ENCODE measurements around the gene ASB3.
"Not testable (repeated sequence)": the region's sequence is repeated elsewhere in the genome, so short reads cannot be mapped to it uniquely, and the experiment has no call there.

The ASB3 gene

DNA sequence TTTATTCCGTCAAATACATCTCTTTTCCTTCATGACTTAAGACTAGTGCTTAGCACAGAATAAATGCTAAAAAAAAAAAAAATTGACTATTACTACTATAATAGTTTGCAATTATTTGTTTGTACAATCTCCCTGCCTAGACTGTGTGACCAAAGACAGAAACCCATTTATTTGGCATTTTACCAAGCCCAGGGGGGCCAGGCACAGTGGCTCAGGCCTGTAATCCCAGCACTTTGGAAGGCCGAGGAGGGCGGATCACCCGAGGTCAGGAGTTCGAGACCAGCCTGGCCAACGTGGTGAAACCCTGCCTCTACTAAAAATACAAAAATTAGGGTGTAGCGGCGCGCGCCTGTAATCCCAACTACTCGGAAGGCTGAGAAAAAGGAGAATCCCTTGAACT lies 1.4 kb downstream of the ASB3 start:
- DNase-seq, result no peak

DNA sequence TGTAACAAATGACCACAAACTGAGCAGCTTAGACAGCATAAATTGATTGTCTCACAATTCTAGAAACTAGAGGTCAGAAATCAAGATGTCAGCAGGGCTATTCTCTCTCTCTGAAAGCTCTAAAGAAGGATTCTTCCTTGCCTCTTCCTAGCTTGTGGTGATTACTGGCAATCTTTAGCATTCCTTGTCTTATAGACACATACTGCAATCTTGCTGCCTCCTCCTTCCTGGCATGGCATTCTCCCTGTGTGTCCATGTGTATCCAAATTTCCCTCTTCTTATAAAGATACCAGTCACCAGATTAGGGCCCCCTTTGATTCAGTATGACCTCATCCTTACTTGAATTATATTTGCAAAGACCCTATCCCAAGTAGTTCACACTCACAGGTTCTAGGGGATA lies 2.3 kb downstream of the ASB3 start:
- no peak for DNase-seq

DNA sequence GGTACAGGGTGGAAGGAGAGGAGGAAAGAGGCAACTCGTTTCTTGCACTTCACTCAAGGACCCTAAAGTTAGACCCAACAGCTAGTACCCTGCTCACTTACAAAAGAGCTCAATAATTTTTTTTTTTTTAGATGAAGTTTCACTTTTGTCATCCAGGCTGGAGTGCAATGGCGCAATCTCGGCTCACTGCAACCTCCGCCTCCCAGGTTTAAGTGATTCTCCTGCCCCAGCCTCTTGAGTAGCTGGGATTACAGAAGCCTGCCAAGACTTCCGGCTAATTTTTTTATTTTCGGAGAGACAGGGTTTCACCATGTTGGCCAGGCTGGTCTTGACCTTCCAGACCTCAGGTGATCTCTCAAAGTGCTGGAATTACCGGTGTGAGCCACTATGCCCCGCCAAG lies 4.1 kb downstream of the ASB3 start:
- no peak for DNase-seq

DNA sequence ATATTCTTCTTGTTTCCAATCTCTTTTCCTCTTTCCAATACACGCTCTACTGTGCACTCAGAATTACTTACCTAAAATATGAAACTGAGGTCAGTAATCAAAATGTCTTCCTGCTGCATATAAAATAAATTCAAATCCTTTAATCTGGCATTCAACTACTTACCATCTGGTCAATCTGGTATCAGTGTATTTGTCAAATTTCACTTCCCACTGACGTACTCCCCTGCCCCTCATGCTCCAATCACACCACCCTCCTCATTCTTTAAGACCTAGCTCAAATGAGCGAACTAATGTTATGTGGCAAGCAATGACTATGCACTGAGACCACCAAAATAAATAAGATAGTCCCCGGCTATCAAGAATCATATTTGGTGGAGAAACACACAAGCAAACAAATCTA lies 6.7 kb downstream of the ASB3 start:
- DNase-seq, result no peak

DNA sequence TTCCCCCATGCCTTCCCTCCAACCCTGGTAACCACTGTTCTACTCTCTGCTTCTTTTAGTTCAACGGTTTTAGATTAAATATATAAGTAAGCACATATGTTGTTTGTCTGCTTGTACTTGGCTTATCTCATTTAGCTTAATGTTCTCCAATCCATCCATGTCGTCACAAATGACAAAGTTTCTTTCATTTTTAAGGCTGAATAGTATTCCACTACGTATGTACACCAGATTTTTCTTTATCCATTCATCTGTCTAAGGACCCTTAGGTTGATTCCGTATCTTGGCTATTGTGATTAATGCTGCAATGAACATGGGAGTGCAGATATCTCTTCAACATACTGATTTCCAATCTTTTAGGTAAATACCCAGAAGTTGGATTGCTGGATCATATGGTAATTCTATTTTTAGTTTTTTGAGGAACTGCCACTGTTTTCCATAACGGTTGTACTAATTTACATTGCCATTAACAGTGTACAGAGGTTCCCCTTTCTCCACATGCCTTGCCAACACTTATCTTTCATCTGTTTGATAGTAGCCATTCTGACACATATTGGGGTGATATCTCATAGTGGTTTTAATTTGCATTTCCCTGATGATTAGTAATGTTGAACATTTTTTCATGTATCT lies 8.1 kb downstream of the ASB3 start:
- no peak for DNase-seq

DNA sequence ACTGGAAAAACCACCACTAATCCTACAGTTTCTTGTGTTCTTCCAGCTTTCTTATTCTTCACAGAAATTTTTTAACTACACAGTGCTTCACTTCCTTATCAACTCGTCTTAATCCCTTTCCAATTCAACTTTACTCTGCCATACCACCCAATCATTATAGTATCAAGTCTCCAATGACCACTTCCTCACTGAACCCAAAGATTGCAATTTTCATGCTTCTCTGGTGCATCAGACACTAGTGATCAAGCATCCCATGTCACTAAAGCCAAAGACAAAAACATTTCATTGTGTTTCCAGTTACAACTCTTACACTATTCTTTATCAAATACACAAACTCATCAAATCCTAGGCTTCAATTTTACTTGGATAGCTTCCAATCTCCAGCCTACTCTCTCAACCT lies 9.6 kb downstream of the ASB3 start:
- no peak for DNase-seq

DNA sequence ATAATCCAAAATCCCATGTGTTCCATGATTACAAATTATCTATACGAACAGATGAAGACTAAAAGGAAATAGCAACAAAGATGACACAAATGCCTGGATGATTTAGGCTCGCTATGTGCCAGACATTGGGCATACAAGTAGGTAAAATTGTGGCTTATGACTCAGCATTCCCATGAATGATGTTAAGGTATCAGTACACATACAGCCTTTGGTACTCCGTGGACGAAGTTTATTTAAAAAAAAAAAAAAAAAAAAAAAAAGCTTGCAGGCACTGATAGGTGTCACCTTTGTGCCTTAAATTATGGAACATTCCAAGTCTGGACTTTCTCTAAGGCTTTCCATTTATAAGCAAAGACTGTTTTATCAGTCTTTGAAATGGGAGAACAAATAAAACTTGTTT lies 16.5 kb downstream of the ASB3 start:
- DNase-seq, result no peak

DNA sequence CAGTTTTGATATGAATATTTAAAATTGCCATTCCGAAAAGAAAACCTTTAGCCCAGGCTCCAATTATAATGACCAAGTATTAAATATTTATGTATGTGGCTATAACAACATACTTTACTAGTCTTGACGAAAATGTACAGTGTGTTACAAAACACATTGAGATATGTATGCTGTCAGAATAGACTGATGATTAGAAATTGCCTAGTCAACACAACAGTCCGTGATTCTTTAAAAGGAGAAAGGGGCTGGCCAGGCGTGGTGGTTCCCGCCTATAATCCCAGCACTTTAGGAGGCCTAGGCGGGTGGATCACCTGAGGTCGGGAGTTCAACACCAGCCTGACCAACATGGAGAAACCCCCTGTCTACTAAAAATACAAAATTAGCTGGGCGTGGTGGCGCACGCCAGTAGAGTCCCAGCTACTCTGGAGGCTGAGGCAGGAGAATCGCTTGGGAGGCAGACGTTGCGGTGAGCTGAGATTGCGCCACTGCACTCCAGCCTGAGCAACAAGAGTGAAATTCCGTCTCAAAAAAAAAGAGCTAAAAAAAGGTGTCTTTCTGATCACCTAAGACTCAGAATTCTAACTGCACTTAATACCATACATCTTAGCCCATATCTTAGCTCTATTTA lies 17.3 kb downstream of the ASB3 start:
- DNase-seq, result no peak

DNA sequence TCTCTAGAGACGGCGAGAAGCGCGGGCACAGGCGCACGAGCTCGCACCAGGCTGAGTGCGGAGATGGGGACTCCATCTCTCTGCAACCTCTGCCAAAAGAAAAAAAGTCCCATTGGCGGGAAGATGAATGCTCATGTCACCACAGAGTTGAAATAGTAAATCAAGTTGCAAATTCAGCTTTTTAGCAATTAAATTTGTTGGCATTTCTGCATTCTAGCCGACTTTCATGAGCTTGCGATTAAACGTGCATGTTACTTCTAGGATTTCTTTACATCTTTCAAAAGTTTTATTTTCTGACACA lies 18.6 kb downstream of the ASB3 start:
- no peak for DNase-seq

DNA sequence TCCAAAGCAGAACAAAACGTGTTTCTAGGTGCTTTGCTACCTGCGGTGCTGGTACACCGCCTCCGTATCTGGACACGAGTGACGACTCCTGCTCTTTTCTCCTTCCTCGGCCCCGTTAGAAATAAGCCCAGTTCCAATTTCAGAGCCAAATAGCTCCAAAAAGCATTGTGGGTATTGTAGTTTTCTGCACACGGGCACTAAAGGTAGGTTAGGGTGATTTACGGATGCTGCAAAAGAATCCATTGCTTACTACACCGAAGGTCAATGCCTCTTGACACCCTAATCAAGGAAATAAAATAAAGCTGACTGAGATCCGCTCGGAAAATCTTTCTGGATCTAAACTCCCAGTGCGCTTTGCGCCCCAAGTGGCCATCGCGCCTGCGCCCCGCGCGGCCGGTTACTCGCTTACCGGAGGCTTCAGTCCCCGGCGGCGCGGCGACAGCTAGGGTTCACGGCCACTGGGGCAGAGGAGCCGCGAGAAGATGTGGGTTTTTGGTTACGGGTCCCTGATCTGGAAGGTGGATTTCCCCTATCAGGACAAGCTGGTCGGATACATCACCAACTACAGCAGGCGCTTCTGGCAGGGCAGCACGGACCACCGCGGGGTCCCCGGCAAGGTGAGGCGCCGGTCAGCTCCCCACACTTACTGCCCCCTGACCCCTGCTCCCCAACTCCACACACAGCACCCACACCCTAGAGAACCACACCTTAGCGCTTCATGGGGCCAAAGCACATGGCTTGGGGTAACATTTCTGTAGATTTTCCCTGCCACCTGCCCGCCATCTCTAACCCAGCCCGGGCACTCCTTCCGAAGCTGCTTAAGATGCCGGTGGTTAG lies 19.1 kb downstream of the ASB3 start, which contains the start of gene CHAC2:
Gene CHAC2, plus strand, starts transcription at position 400 of the 837 bp plus-strand sequence. Its CDS starts 83 bp downstream, at position 483.
- peak; percentile 86 for DNase-seq

DNA sequence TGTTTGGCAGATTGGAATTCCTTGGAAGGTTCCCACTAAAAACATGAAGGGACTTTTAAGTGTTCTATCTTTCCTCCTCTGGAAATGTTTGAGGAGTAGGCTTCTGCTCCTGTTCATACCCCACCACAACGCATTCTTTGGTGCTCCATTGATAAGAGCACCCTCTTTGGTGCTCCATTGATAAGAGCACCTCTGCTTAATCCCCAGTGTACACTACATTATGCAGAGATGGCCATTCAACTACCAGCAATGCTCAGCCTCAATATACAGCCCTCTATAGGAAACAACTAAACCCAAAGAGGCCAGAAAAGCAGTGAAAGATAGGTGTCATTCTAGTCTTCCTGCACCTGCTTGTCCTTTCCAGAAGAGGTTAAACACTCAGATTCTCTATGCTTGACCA lies 21.0 kb downstream of the ASB3 start:
- no peak for DNase-seq

DNA sequence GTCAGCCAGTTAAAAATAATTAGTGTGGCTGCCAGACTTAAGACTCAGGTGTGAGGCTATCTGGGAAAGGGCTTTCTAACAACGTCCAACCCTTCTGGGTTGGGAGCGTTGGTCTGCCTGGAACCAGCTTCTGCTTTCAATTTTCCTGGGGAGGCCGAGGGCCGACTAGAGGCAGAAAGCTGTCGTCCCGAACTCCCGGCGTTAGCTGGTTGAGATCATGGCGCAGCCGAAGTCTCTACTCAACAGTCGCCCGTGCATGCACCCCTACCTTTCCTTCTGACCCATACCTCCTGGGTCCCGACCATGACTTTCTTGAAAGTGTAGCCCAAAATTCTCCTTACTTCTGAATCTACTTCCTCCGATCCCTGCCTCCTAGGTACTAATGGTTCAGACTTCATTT lies 29.5 kb downstream of the ASB3 start:
- not testable (repeated sequence) for DNase-seq

DNA sequence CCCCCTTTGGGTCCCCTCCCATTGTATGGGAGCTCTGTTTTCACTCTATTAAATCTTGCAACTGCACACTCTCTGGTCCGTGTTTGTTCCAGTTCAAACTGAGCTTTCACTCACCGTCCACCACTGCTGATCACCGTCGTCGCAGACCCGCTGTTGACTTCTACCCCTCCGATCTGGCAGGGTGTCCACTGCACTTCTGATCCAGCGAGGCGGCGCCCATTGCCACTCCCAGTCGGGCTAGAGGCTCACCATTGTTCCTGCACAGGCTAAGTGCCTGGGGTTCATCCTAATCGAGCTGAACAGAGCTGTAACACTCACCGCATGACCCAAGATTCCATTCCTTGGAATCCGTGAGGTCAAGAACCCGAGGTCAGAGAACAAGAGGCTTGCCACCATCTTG lies 30.1 kb downstream of the ASB3 start:
- DNase-seq, result no peak

DNA sequence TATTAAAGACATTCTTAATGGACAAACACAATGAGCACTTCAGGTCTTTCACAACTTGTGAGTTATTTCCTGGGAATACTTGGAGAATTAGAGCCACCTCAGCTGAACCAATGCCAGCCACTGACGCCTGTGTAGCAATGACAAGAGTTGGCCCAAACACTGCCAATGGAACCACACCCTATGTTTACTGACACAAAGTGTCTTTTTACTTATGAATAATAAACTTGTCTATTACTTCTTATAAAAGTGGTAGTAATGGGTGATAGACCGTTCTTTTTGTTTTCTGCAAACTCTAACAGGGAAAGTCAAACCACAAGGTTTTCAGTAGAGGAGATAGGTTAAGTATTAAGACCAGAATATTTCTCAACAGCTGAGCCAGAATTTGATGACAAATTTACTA lies 31.6 kb downstream of the ASB3 start:
- DNase-seq, result no peak

DNA sequence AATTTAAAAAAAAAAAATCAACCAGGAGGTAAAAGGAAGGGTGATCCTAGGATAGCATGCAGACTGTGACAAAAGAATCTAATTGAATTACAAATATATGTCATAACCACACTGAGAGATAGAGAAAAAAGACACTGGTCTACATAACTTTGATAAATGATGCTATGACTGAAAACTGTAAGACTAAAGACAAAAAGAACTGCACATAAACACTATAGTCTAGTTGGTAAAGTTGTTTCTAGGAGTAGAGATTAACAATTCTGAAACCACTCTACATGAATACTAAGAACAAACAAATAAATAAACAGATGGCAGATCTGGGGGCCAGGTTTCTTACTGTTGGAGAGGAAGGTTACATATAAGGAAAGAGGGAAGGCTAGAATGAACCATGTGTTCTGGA lies 33.7 kb downstream of the ASB3 start:
- no peak for DNase-seq

DNA sequence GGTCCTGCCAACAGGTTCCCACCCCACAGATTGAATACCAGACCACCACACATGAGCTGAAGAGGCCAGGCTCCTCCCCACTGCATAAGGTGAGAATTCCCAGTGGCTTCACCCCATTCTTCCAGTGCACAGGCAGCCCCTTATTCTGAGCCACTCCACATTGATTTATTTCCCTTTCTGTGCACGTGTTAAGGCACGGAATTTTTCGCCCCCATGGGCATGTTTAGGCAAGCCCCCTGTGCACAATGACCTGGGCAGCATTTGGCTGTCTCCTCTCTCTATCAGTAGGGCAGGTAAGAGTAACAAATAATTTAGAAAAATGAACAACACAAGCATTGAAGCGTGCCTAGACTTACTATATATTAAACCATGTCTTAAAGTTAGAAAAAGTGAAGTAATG lies 34.4 kb downstream of the ASB3 start:
- no peak for DNase-seq

DNA sequence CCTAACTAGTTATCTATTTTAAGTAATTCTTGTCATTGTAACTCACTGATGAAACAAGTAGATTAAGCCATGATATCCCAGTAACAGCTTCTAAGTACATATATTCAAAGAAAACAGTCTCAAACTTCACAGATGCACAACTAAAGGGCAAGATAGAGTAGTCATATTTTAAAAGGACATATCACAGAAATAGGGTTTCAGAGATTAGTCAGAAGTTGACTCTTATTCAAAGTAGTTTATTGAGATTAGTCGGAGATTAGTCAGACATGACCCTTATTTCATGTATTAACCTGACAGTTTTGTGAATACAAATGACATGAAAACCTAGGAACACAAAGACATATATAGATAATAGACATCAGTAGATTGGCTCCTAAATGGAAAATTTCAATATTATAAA lies 35.0 kb downstream of the ASB3 start:
- DNase-seq, result no peak

DNA sequence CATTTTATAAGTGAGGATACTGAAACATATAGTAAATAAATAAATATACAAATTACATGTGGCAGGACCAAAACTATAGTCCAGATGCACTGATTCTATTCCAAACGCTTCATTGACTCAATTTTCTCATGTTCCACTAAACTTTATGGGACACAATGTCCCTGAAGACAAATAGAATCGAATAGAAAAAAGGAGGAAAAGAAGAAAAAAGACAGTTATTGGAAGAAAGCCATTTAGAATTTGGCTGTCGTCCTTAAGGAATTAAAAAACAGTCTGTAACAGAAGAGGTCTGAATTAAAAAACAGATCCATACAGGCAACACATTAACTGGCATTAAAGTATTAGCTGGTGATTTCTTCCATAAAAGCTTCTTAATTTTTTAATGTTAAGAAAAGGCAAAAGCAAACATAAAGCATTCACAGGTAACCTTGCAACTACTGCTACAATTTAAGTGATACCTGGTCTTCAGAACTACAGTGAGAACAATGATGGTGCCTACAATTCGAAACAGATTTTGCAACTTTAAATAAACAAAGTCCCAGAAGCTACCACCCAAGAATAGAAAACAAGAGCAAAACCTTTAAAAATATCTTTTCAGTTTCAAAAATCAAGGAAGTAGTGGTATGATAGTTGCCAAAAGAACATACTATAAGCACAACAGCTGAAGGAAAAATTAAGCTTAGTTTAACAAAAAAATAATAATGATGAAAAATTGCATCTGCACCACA lies 36.5 kb downstream of the ASB3 start:
- no peak for DNase-seq

DNA sequence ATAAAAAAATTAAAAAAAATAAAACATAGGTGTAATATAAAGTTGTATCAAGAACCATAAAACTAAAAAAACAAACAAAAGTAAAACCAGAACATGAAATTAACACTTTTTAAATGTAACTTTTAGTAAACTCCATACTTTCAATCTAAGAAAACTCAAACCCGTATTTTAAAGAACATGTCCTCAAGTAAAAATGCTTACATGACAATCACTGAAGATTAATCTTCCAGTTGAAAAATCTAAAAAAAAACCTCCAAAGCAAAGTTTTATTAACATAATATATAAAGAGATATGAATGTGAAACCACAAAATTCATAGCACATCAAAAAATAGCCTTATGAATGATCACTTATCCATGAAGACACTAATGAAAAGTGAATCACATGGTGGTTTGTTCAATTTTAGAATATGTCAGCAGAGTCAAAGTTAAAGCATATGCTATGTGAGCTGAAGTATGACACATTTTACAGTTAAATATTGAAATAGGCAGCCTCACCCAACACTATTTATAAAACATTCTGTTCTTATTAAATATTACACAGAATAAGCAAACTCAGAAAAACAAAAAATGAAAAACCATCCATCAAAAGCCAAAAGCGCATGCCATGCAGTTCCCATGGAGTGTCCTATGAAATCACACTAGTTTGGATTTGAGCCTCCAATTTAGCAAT lies 42.2 kb downstream of the ASB3 start:
- DNase-seq, result no peak

DNA sequence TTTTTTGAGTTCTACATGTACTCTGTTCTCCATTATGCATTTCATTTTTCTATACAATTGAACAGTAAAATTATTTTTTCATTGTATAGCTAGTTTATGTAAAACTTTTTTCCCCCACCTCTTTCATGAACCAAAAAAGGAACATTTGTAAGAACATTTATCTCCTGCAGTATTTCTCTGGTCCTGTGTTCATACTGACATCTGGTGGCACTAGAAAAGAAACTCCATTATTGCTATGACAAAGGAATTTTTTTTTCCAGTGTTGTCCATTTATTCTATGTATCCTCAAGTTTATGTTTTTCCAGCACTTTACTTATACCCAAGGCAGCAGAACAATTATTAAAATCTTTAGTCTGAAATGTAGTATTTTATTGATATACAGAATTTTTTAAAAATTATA lies 46.6 kb downstream of the ASB3 start:
- DNase-seq, result no peak

DNA sequence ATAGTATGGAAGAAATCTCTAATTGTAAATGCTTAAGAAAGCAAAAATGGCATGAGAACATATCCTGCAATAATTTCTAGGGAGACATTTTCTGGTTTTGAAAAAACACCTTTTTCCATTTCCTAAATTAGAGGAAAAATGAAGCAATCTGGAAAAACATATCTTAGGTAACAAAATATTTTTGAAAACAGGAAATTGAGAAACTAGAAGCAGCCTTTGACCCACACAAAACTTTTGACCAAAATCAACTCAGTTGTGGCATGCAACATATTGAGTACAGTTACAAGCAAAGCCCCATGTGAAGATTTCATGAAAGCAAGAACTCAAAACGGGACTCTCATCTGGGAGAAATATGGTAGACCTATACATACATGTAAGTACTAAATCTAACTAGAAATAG lies 47.7 kb downstream of the ASB3 start:
- no peak for DNase-seq

DNA sequence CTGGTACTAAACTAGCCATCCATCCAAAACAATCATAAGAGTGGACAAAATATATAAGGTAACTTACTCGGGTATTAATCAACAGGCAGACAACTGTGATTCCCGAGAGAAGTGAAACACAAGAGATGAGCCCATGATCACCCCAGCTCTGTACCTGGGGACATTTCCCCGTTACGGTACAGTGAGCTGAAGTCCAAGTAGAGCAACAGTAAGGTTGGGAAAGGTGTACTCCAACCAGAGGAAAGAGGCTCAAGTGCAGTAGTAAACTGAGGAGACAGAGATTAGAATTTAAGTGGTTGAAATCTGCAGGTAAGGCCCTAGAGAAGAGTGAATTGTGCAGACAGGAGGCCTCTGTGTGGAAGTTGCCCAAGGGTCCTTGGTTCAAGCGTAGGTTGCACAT lies 49.7 kb downstream of the ASB3 start:
- DNase-seq, result no peak

DNA sequence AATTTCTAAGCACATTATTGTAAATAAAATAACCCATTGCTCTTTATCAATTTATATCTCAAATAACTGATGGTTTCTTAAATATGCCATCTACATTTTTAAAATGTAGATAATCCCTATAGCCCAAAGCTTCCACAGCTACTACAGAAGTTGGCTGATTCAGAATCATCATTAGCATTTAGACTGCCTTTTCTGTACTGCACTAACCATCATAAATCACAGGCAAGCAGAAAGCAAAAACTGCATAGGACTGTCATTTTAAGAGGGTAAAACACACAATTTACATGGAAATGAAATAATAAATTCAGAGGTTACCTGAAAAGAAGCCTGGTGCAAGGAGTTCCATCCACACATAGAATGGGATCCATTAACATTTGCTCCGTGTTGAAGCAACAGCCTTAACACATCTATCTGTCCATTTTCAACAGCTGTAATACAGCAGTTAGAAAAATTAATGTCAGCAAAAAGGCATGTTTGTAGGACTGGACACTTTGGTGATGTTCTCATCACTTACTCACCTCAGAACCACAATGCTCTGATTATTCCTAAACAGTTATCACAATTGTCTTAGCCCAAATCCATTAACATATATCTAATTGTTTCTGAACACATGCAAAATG lies 57.5 kb downstream of the ASB3 start:
- no peak for DNase-seq
